GM10847 (cell line): Measurements from ENCODE around the gene DNAAF6.

ENCODE experiments used
- POLR2A ChIP-seq: IDR thresholded peaks from 2 replicates; pipeline ENCODE4 v1.6.1; 2011; ENCODE audit not compliant: insufficient read length; ENCODE audit errors: extremely low read depth

Gene DNAAF6

GRCh38 chrX:107273795-107274194 lies 67.4 kb downstream of the DNAAF6 start:
- TF ChIP-seq POLR2A: no peak

DNA sequence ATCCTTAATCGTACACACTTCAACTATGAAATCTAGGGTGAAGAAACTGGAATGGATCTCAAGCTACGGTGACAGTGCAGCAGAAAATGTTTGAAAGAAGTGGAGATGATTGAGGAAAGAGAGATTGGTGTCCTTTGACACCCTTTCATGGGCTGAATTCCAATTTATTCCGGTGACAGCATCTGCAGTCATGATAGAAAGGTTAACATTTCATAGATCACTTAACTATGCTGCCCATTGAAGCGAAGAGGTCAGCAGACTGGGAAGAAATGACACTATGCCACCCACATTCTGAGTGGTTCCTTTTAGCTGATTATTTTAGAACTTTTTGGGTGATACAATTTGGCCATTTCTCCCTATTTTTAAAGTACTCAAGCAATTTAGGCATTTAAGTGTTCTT lies 82.3 kb downstream of the DNAAF6 start:
- TF ChIP-seq POLR2A: no peak

GRCh38 chrX:107290019-107290418 lies 83.6 kb downstream of the DNAAF6 start:
- no peak for TF ChIP-seq POLR2A

- TF ChIP-seq POLR2A: no peak
Observed at GRCh38 chrX:107293056-107293455, 86.6 kb downstream of the DNAAF6 start.
